Lower leg skin (tissue), 4 donors: ENCODE results near the gene LRRC8A. TPM values are rescaled to one million over a fixed set of nuclear protein-coding genes. Genes with fewer than 3 reads are reported as not detected.

Experiments
- DNase-seq, 2 donors: peaks; one replicate each; pipeline ENCODE4 v3.0.0-alpha.2; 2019; ENCODE audit warnings: low spot score in 2 of 2
- H3K4me3 ChIP-seq: fragments of 200-600 bp; sonication (generic); 2 replicates; pipeline ENCODE4 v1.5.1; 2017; ENCODE audit warnings: mild to moderate bottlenecking, low read depth; ENCODE audit not compliant: poor library complexity, severe bottlenecking
- POLR2A ChIP-seq, 2 donors: fragments of 450-650 bp; IDR thresholded peaks; one replicate each; pipeline ENCODE4 v1.6.1; 2016 to 2017; ENCODE audit warnings: antibody characterized with exemption in 2 of 2, mild to moderate bottlenecking in 1 of 2, moderate library complexity in 1 of 2
- WGBS, 2 donors: methylation state at CpG; one replicate each; pipeline ENCODE4 v1.1.5; 2018; 5-methylcytosine and 5-hydroxymethylcytosine counted together
- intact Hi-C: fragments of 100-400 bp; cut with DNase I; formaldehyde crosslinking; loops from one replicate; pipeline ENCODE4 v1.15.0; 2023; ENCODE audit warnings: low total_unique reads
- total RNA-seq, 4 donors: library from RNA; depleted of rRNA; stranded (reverse); fragments of >200 nt; gene quantifications; one replicate each; pipeline ENCODE4 v1.1.0, GENCODE V29; 2016
- TF ChIP-seq, protein P1 (sequence below), 3 donors: fragments of 450-650 bp; IDR thresholded peaks; one replicate each; pipeline ENCODE4 v1.5.1; 2016; ENCODE audit warnings: antibody characterized with exemption in 3 of 3, mild to moderate bottlenecking in 3 of 3, moderate library complexity in 2 of 3

LRRC8A gene
- total RNA-seq, 4 donors from 2014 or later = 89.6 to 131 (median 111) TPM

DNA sequence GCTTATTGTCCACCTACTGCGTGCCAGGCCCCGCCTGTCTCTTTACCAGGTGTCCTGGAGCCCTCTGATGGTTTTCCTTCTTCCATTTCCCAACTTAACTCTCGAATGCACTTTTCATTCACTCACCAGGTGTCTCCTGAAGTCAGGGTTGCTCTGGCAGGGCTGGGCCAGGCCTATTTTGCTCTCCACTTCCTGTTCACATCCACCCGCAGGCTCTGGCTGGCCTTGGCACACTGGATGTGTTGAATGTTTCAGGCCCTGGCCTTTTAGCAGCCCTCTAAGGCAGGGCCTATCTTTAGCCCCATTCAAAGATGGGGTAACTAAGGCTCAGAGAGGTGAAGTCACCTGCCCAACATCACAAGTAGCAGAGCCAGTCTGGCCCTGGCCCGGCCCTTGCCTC lies 16.4 kb downstream of the LRRC8A start:
- TF ChIP-seq, protein P1, sequence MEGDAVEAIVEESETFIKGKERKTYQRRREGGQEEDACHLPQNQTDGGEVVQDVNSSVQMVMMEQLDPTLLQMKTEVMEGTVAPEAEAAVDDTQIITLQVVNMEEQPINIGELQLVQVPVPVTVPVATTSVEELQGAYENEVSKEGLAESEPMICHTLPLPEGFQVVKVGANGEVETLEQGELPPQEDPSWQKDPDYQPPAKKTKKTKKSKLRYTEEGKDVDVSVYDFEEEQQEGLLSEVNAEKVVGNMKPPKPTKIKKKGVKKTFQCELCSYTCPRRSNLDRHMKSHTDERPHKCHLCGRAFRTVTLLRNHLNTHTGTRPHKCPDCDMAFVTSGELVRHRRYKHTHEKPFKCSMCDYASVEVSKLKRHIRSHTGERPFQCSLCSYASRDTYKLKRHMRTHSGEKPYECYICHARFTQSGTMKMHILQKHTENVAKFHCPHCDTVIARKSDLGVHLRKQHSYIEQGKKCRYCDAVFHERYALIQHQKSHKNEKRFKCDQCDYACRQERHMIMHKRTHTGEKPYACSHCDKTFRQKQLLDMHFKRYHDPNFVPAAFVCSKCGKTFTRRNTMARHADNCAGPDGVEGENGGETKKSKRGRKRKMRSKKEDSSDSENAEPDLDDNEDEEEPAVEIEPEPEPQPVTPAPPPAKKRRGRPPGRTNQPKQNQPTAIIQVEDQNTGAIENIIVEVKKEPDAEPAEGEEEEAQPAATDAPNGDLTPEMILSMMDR (IDR thresholded peaks at IDR 0.05) = no peak
- no peak for TF ChIP-seq POLR2A (IDR thresholded peaks at IDR 0.05)
- H3K4me3 ChIP-seq = no peak overlapping the region
- no peak for DNase-seq
- 59 to 63% methylated on average over 5 of the region's 5 CpGs for WGBS, 2 donors
- intact Hi-C loops = no loop called here

DNA sequence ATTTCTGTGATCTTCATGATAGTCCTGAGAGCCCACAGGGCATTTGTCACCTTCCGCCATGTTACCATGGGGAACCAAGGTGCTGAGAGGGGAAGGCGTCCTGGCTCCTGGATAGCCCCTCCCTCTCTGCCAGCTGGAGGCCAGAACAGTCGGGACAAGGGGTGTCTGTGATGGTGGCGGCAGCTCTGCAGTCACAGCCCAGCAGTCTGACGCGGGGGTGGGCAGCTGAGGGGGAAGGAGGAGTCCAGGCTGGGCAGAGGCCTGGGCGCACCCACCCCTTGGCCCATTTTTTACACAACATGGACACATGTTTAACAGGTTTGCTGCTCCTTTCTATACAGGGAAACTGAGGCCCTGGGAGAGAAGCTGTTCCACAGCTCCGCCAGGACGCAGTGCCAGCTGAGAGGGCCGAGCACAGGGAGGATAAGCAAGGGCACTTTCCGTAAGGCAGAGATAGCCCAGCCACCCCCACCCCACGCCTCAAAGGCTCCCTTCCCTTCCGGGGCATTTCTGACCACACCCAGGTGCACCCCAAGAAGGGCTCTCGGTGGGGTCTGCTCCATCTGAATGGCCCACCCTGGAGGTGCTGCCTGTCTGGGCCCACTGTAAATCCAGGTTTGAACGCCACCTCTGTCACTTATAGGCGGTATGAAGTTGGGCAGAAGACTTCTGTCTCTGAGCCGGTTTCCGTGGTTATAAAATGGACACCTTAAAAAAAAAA lies 17.1 kb downstream of the LRRC8A start:
- WGBS, 2 donors = 76 to 82% methylated on average over 17 to 18 of the region's 18 CpGs
- no peak for DNase-seq
- no peak for TF ChIP-seq POLR2A (IDR thresholded peaks at IDR 0.05)
- TF ChIP-seq, protein P1 (IDR thresholded peaks at IDR 0.05) = no peak

DNA sequence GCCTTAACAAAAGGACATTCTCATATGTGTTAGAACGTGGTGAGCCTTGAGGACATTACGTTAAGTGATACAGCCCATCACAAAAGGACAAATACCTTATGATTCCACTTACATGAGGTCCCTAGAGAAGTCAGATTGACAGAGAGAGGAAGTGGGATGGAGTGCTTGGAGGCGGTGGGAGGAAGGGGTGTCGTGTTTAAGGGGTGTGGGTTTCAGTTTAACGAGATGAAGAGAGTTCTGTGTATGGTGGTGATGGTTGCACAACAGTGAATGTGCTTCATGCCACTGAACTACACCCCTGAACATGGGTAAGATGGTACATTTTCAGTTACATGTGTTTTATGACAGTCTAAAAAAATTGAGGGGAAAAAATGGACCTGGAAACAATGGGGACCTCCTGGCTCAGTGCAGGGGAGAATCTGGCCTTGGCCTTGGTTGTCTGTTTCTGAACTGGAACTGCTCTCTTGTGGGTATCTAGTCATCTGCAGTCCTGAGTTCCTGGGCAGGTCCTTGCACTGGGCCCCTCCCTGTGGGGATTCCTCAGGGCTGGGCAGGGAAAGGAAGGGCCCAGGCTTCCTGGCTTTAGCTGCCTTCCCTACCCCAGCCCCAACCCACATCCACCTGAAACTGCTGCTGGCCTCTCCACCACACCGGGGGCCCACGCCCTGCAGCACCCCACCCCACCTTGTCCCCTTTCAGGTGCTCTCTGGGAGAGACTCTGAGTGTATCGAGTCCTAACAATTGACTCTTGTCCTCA lies 17.8 kb downstream of the LRRC8A start:
- DNase-seq = no peak
- 30 to 53% methylated on average over 8 of the region's 8 CpGs for WGBS, 2 donors
- intact Hi-C loops = no loop called here
- TF ChIP-seq POLR2A (IDR thresholded peaks at IDR 0.05) = no peak
- TF ChIP-seq, protein P1 (IDR thresholded peaks at IDR 0.05) = no peak
- H3K4me3 ChIP-seq = no peak overlapping the region

More for the DNA sequence above, 17.1 kb downstream of the LRRC8A start:
- no peak overlapping the region for H3K4me3 ChIP-seq
- intact Hi-C loops = no loop called here

DNA sequence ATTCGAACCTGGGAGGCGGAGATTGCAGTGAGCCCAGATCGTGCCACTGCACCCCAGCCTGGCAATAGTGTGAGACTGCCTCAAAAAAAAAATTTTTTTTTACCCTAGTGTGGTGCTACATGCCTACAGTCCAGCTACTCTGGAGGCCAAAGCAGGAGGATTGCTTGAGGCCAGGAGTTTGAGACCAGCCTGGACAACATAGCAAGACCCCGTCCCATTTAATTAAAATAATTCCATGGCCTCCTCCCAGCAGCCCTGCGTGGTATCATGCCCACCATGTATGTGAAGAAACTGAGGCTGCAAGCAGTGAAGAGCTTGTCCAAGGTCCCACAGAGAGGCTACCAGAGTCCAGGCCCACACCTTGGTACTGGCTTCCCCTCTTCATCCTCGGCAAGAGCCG lies 19.4 kb downstream of the LRRC8A start:
- no peak for DNase-seq
- 75 to 77% methylated on average over 7 of the region's 7 CpGs for WGBS, 2 donors
- intact Hi-C loops = no loop called here
- no peak overlapping the region for H3K4me3 ChIP-seq
- TF ChIP-seq, protein P1 (IDR thresholded peaks at IDR 0.05) = no peak
- TF ChIP-seq POLR2A (IDR thresholded peaks at IDR 0.05) = no peak

DNA sequence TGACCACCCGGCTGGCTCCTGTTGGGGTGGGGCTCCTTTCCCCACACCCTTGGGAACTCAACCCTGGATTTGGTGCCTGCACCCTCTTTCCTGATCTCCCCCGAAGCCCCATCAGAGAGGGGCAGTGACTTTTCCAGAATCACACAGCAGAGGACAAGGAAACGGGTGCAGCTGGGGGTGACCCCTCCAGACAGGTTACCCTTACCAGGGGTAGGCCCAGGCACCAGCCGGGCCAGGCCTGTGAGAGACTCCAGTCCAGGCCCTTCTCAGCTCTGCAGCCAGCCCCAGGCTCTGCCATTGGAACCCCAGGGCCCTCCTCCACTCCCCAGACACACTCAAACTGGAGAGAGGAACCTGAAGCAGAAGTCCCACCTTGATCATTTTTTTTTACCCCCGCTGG lies 19.9 kb downstream of the LRRC8A start:
- intact Hi-C loops = no loop called here

More for the DNA sequence above, 19.9 kb downstream of the LRRC8A start:
- WGBS, 2 donors = 55 to 56% methylated on average over 4 of the region's 5 CpGs
- no peak overlapping the region for H3K4me3 ChIP-seq
- no peak for DNase-seq
- TF ChIP-seq, protein P1 (IDR thresholded peaks at IDR 0.05) = no peak
- TF ChIP-seq POLR2A (IDR thresholded peaks at IDR 0.05) = no peak
